SK-N-MC (cell line): Measurements from ENCODE around the gene FKRP.
"Not testable (repeated sequence)": the region's sequence is repeated elsewhere in the genome, so short reads cannot be mapped to it uniquely, and the experiment has no call there.

Experiments
- DNase-seq: peaks from one replicate; pipeline ENCODE4 v3.0.0-alpha.2; 2011; ENCODE audit warnings: low read depth, low spot score
- H3K27ac ChIP-seq: fragments of 200-600 bp; sonication (generic); 2 replicates; pipeline ENCODE4 v1.5.1; 2016; ENCODE audit warnings: mixed run types
- H3K36me3 ChIP-seq: fragments of 200-600 bp; sonication (generic); 2 replicates; pipeline ENCODE4 v1.6.1; 2017; ENCODE audit warnings: antibody characterized with exemption, low read length, mixed read lengths; ENCODE audit not compliant: insufficient read depth
- H3K4me3 ChIP-seq: fragments of 200-600 bp; sonication (generic); 2 replicates; pipeline ENCODE4 v1.5.1; 2016
- H3K9ac ChIP-seq: fragments of 200-600 bp; sonication (generic); 2 replicates; pipeline ENCODE4 v1.8.0; 2017; ENCODE audit warnings: mixed run types, mixed read lengths; ENCODE audit not compliant: insufficient read length
- H3K9me3 ChIP-seq: fragments of 200-600 bp; sonication (generic); 2 replicates; pipeline ENCODE4 v1.6.1; 2017; ENCODE audit warnings: low read depth, mild to moderate bottlenecking, antibody characterized with exemption, low read length, moderate library complexity, mixed read lengths
- EZH2 ChIP-seq: fragments of 200-600 bp; sonication (generic); IDR thresholded peaks from one replicate; pipeline ENCODE4 v1.6.1; 2017; ENCODE audit warnings: antibody characterized with exemption
- FOXP2 ChIP-seq: optimal IDR thresholded peaks from 2 replicates; pipeline ENCODE3; 2011; ENCODE audit warnings: mild to moderate bottlenecking, moderate library complexity; ENCODE audit not compliant: insufficient read depth; ENCODE audit errors: extremely low read length, control extremely low read depth
- POLR2AphosphoS5 ChIP-seq: IDR thresholded peaks from 2 replicates; pipeline ENCODE4 v1.6.1; 2012; ENCODE audit warnings: mild to moderate bottlenecking, low read depth, low read length, borderline replicate concordance

FKRP gene

GRCh38 chr19:46759206-46759605 lies 13.3 kb downstream of the FKRP start:
- Histone ChIP-seq H3K9me3 (no peaks in the 10 kb centered on the region), H3K27ac (no peak overlapping the region), H3K36me3 (no peaks in the 10 kb centered on the region), H3K4me3 (no peak overlapping the region), H3K9ac (no peak overlapping the region)
- TF ChIP-seq FOXP2: no peak
- no peak for TF ChIP-seq POLR2AphosphoS5
- no peak for TF ChIP-seq EZH2
- no peak for DNase-seq

- no peak overlapping the region for H3K27ac ChIP-seq
- DNase-seq: no peak
- H3K36me3 ChIP-seq: no peaks in the 10 kb centered on the region
- no peaks in the 10 kb centered on the region for H3K9me3 ChIP-seq
- TF ChIP-seq POLR2AphosphoS5 (no peak), FOXP2 (no peak), EZH2 (no peak)
- H3K4me3 ChIP-seq: no peak overlapping the region
- H3K9ac ChIP-seq: no peak overlapping the region
These were observed 14.0 kb downstream of the FKRP start for GRCh38 chr19:46759817-46760333.

GRCh38 chr19:46760363-46760762 lies 14.5 kb downstream of the FKRP start:
- no peaks in the 10 kb centered on the region for H3K36me3 ChIP-seq
- no peak for DNase-seq
- H3K4me3 ChIP-seq: no peak overlapping the region
- no peak overlapping the region for H3K9ac ChIP-seq
- no peaks in the 10 kb centered on the region for H3K9me3 ChIP-seq
- H3K27ac ChIP-seq: no peak overlapping the region
- no peak for TF ChIP-seq FOXP2
- TF ChIP-seq EZH2: no peak
- TF ChIP-seq POLR2AphosphoS5: no peak

- H3K9ac ChIP-seq, H3K9me3 ChIP-seq, H3K27ac ChIP-seq, H3K36me3 ChIP-seq, DNase-seq, H3K4me3 ChIP-seq: not testable (repeated sequence)
These were observed 15.0 kb downstream of the FKRP start for GRCh38 chr19:46760897-46761296.

GRCh38 chr19:46761418-46761831 lies 15.6 kb downstream of the FKRP start:
- no peaks in the 10 kb centered on the region for H3K36me3 ChIP-seq
- no peak overlapping the region for H3K4me3 ChIP-seq
- no peak for DNase-seq
- no peaks in the 10 kb centered on the region for H3K9me3 ChIP-seq
- no peak overlapping the region for H3K27ac ChIP-seq
- TF ChIP-seq FOXP2: no peak
- TF ChIP-seq POLR2AphosphoS5: no peak
- TF ChIP-seq EZH2: no peak
- H3K9ac ChIP-seq: no peak overlapping the region

- Histone ChIP-seq H3K36me3 (no peaks in the 10 kb centered on the region), H3K9me3 (no peaks in the 10 kb centered on the region), H3K4me3 (no peak overlapping the region), H3K27ac (no peak overlapping the region), H3K9ac (no peak overlapping the region)
- no peak for DNase-seq
- TF ChIP-seq POLR2AphosphoS5 (no peak), FOXP2 (no peak), EZH2 (no peak)
These were observed 16.5 kb downstream of the FKRP start for GRCh38 chr19:46762245-46762890.

GRCh38 chr19:46764817-46765291 lies 19.0 kb downstream of the FKRP start:
- TF ChIP-seq POLR2AphosphoS5: no peak
- Histone ChIP-seq H3K9ac (no peak overlapping the region), H3K27ac (no peak overlapping the region), H3K9me3 (no peaks in the 10 kb centered on the region), H3K4me3 (no peak overlapping the region), H3K36me3 (no peaks in the 10 kb centered on the region)
- no peak for DNase-seq

GRCh38 chr19:46766569-46767317 lies 20.9 kb downstream of the FKRP start:
- no peak overlapping the region for H3K4me3 ChIP-seq
- H3K27ac ChIP-seq: no peak overlapping the region
- no peak for TF ChIP-seq EZH2
- no peak for TF ChIP-seq POLR2AphosphoS5
- TF ChIP-seq FOXP2: no peak
- no peaks in the 10 kb centered on the region for H3K9me3 ChIP-seq
- no peaks in the 10 kb centered on the region for H3K36me3 ChIP-seq
- no peak for DNase-seq
- H3K9ac ChIP-seq: no peak overlapping the region

- not testable (repeated sequence) for H3K9me3 ChIP-seq, H3K4me3 ChIP-seq, H3K27ac ChIP-seq, H3K36me3 ChIP-seq, H3K9ac ChIP-seq, DNase-seq
These were observed 22.9 kb downstream of the FKRP start for GRCh38 chr19:46768746-46769145.
